ENCODE measurements around the gene CLDN18. TPM values are rescaled to one million over a fixed set of nuclear protein-coding genes. Genes with fewer than 3 reads are reported as not detected.
A peak's percentile ranks its signal among the peaks of the same experiment; 100 is the strongest.

CLDN18 gene
- total RNA-seq, 1 donor from 2014 or later: not detected

DNA sequence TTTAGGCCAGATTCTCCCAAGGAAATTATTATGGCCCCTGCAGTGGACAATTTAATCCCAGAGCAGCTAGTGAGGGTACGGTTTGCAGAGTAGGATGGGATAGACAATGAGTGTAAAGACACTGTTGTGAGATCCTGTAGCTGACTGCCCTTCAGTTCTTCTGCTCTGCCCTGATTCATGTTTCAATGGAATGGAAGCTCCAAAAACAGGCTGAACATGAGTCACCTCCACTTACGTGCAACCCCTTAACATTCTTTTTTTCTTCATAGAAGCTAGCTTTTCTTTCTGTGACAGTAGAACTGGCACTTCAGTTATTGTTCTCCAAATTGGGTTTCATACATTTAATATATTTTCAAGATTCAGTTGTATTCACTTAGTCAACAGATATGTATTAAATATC, 32.1 kb downstream of the CLDN18 start:
- Mint-ChIP-seq H3K36me3 (ENCODE audit: low read depth) (peaks cover 11% of the 10 kb centered on the region), H3K4me3 (ENCODE audit: unreplicated experiment) (no peak overlapping the region), H3K27me3 (ENCODE audit: low read depth) (no peaks in the 10 kb centered on the region), H3K27ac (ENCODE audit: unreplicated experiment) (peak overlapping the region; percentile 24), H3K9me3 (ENCODE audit: low read depth) (no peaks in the 10 kb centered on the region), H3K4me1 (ENCODE audit: low read depth) (peaks cover 32% of the 10 kb centered on the region)
- TF ChIP-seq, protein P1, sequence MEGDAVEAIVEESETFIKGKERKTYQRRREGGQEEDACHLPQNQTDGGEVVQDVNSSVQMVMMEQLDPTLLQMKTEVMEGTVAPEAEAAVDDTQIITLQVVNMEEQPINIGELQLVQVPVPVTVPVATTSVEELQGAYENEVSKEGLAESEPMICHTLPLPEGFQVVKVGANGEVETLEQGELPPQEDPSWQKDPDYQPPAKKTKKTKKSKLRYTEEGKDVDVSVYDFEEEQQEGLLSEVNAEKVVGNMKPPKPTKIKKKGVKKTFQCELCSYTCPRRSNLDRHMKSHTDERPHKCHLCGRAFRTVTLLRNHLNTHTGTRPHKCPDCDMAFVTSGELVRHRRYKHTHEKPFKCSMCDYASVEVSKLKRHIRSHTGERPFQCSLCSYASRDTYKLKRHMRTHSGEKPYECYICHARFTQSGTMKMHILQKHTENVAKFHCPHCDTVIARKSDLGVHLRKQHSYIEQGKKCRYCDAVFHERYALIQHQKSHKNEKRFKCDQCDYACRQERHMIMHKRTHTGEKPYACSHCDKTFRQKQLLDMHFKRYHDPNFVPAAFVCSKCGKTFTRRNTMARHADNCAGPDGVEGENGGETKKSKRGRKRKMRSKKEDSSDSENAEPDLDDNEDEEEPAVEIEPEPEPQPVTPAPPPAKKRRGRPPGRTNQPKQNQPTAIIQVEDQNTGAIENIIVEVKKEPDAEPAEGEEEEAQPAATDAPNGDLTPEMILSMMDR (IDR thresholded peaks at IDR 0.05): no peak
- no peak for DNase-seq (ENCODE audit: low spot score)

DNA sequence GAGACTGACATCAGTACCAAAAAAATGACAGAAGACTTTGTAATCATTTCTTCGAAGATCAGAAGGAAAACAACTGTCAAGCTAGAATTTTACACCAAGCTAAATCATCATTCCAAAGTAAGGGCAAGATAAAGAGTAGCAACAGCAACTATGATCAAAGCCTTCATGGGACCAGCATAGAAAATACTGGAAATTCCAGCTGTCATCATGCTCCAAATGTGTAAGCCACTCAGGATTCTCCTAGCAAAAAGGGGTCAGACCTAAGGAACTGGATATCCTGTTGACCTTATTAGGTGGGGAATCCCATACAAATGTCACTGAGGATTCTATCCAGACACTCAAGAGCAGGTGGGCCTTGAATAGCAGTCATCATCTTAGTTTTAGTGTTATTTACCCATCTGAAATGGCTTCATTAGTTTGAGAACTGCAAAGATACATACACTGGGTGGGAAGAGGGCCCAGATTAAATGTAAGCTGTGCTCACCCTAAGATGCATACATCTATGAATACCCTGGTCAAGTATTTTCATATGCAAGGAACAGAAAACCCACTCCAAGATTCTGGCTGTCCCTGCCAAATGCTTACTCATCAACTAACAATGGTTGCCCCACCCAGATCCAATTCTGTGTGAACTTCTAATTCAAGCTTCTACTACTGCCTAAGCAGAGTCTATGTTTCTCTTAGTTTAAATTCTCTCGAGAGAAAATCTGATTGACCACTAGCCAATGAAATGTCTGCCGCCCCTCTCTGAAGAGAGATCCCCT, 33.5 kb downstream of the CLDN18 start:
- H3K27me3 Mint-ChIP-seq (ENCODE audit: low read depth): no peaks in the 10 kb centered on the region
- TF ChIP-seq, protein P1 (IDR thresholded peaks at IDR 0.05): no peak
- no peak for DNase-seq (ENCODE audit: low spot score)
- peaks cover 32% of the 10 kb centered on the region for H3K4me1 Mint-ChIP-seq (ENCODE audit: low read depth)
- peak overlapping the region; percentile 72 for H3K27ac Mint-ChIP-seq (ENCODE audit: unreplicated experiment)
- H3K9me3 Mint-ChIP-seq (ENCODE audit: low read depth): no peaks in the 10 kb centered on the region
- H3K4me3 Mint-ChIP-seq (ENCODE audit: unreplicated experiment): no peak overlapping the region
- H3K36me3 Mint-ChIP-seq (ENCODE audit: low read depth): peaks cover 11% of the 10 kb centered on the region

DNA sequence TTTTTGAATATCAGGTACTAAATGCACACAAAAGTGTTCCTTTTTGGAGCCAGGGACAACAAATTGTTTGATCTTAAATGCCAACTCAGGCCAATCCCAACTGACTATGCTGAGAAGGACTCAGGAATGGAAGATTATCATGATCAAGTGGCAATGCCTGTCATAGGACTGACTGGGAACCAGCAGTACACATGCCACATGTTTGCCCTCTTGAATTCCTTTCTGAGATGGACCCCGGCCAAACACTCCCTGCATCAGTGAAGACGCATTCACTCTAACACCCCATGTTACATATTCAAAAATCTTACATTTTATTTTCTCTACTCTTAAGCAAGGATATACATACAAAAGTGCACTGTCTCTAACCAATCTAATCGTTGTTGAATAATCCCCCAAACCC, 36.1 kb downstream of the CLDN18 start:
- no peak overlapping the region for H3K27ac Mint-ChIP-seq (ENCODE audit: unreplicated experiment)
- no peak for DNase-seq (ENCODE audit: low spot score)
- no peaks in the 10 kb centered on the region for H3K27me3 Mint-ChIP-seq (ENCODE audit: low read depth)
- peaks cover 35% of the 10 kb centered on the region for H3K4me1 Mint-ChIP-seq (ENCODE audit: low read depth)
- no peaks in the 10 kb centered on the region for H3K9me3 Mint-ChIP-seq (ENCODE audit: low read depth)
- TF ChIP-seq, protein P1 (IDR thresholded peaks at IDR 0.05): no peak
- H3K4me3 Mint-ChIP-seq (ENCODE audit: unreplicated experiment): no peak overlapping the region
- H3K36me3 Mint-ChIP-seq (ENCODE audit: low read depth): peaks cover 15% of the 10 kb centered on the region

DNA sequence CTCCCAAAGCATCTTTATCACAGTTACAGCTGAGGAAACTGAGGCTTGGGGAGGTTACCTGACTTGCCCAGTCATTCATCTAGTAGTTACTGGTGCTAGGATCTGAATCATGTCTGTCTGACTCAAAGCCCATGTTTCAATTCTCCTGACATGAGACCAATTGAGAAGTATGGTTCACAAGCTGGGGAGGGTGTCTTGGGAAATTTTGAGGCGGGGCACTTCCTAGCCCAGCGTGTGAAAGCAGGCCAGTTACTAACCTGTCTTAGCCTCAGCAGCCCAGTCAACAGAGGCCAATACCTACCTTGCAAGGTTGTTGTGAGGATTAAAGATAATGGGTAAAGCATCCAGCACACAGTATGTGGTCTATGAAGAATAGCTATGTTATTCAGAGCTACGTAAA, 37.0 kb downstream of the CLDN18 start:
- H3K4me3 Mint-ChIP-seq (ENCODE audit: unreplicated experiment): no peak overlapping the region
- H3K27me3 Mint-ChIP-seq (ENCODE audit: low read depth): no peaks in the 10 kb centered on the region
- H3K27ac Mint-ChIP-seq (ENCODE audit: unreplicated experiment): no peak overlapping the region
- no peaks in the 10 kb centered on the region for H3K9me3 Mint-ChIP-seq (ENCODE audit: low read depth)
- H3K4me1 Mint-ChIP-seq (ENCODE audit: low read depth): peaks cover 34% of the 10 kb centered on the region
- TF ChIP-seq, protein P1 (IDR thresholded peaks at IDR 0.05): no peak
- no peak for DNase-seq (ENCODE audit: low spot score)
- H3K36me3 Mint-ChIP-seq (ENCODE audit: low read depth): peaks cover 13% of the 10 kb centered on the region

DNA sequence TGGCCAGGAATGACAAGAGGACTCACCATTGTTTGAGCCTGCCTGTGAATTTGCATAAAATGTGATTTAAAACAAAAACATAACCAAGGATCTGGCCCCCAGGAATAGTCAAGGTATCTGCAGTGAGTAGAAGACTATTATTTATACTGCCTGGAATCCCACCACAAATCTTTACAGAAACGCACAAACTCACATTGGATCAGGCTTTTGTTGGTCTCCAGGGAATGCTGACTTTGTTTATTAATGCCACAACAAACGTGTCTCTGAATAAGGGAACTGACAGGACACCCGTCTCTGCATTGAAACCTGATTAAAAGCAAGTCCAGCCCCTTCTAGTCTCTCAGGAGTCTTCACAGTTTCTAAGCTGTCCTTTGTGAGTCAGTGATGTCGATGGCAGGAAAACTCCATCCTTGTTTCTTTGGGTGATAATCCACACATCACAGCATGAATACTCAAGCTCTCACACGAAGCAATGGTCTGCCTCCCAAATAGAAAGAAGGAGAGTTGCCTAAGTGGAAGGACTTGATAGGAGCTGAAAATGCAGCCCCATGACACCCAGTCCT, 37.7 kb downstream of the CLDN18 start:
- TF ChIP-seq, protein P1 (IDR thresholded peaks at IDR 0.05): no peak
- no peak overlapping the region for H3K27ac Mint-ChIP-seq (ENCODE audit: unreplicated experiment)

More for the DNA sequence above, 37.7 kb downstream of the CLDN18 start:
- H3K4me1 Mint-ChIP-seq (ENCODE audit: low read depth): peaks cover 26% of the 10 kb centered on the region
- no peak for DNase-seq (ENCODE audit: low spot score)
- peaks cover 13% of the 10 kb centered on the region for H3K36me3 Mint-ChIP-seq (ENCODE audit: low read depth)
- no peaks in the 10 kb centered on the region for H3K27me3 Mint-ChIP-seq (ENCODE audit: low read depth)
- no peak overlapping the region for H3K4me3 Mint-ChIP-seq (ENCODE audit: unreplicated experiment)
- H3K9me3 Mint-ChIP-seq (ENCODE audit: low read depth): no peaks in the 10 kb centered on the region

All from chondrocyte (in vitro differentiated cells).